HG03045 (cell line): ENCODE results near the gene TECPR1.

Source experiments
- ATAC-seq: cut with Tn5 transposase; IDR thresholded peaks from one replicate; pipeline ENCODE4 v1.9.1; 2021; ENCODE audit warnings: mild to moderate bottlenecking, moderate library complexity; ENCODE audit not compliant: unreplicated experiment

The TECPR1 gene

DNA sequence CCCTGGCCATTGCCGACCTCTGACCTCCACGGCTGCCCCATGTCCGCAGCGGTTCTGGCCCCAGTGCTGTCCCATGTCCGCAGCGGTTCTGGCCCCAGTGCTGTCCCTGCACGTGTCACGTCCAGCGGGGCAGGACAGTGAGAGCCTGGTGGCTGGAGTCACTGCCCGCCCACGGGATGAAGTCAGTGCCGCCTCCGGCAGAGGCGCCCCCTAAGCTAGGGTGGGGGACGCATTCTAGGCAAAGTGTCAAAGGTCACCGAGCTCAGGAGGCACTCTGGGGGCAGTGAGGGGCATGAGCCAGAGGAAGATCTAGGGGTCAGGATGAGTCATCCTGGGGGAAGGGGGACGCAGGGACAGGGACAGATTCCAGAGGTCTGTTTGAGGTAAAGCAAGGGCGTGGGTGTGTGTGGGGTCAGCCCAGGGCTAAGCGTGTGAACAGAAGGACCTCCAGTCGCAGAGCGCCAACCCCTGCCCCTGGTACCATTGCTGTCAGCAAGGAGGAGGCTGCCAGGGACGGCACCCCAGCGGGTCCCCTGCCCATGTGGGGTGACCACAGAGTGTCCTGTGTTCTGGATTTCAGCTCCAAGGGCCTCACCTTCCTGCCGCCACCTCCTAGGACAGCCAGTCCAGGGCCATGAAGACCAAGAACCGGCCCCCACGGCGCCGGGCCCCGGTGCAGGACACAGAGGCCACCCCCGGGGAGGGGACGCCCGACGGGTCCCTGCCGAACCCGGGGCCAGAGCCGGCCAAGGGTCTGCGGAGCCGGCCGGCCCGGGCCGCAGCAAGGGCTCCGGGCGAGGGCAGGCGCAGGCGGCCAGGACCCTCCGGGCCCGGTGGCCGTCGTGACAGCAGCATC is 40.1 kb downstream of the TECPR1 start:
- peak; percentile 8 for ATAC-seq

DNA sequence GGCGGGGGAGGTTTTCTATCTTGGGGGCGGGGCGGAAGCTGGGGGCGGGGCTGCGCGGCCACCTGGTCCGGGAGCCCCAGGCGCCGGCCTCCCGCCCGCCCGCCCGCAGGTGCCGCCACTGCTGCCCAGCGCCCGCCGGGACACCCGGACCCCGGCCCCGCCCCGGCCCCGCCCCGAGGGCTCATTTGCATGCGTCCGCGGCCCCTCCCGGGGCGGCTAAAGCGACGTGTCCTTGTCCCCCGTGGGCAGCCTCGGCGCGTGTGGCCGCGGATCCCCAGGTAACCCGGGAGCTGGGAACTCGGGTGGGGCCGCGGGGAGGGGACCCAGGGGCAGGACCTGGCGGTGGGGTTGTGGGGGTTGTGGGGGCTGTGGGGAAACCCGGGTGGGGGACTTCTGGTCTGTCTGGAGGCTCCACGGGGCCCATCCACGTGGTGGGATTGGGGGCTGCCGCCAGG is 40.8 kb downstream of the TECPR1 start, which contains the start of gene BHLHA15:
Gene BHLHA15, plus strand, starts transcription at position 219 of the 455 bp plus-strand sequence. CDS start 871 bp downstream, outside the sequence.
- peak; percentile 41 for ATAC-seq

DNA sequence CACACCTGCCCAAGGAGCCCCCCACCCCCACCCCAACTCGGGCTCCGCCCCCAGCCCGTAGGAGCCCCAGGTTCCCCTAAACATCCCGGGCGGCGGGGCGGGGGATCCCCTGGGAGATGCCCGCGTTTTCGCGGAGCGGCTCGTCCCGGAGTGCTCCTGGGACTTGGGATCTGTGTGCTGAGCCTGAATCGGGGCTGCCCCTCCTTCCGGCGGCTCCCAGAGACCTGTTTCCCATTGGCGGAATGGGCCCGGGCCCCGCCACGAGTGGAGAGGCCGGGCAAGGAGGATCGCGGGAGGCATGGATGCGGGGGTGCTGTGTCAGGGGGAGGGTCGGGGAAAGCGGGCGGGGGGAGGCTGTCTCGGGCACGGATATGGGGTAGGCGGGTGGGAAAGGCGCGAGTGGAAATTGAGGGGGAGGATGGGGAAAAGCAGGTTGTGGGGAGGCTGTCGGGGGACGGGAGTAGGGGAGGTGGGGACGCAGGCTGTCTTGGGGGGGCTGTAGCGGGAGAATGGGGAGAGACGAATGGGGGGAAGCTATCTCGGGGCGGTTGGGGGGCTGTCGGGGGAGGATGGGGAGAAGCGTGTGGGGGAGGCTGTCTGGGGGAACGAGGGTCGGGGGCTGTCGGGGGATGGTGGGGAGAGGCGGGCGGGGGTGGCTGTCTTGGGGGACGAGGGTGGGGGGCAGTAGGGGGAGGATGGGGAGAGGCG is 41.4 kb downstream of the TECPR1 start:
- ATAC-seq: no peak

DNA sequence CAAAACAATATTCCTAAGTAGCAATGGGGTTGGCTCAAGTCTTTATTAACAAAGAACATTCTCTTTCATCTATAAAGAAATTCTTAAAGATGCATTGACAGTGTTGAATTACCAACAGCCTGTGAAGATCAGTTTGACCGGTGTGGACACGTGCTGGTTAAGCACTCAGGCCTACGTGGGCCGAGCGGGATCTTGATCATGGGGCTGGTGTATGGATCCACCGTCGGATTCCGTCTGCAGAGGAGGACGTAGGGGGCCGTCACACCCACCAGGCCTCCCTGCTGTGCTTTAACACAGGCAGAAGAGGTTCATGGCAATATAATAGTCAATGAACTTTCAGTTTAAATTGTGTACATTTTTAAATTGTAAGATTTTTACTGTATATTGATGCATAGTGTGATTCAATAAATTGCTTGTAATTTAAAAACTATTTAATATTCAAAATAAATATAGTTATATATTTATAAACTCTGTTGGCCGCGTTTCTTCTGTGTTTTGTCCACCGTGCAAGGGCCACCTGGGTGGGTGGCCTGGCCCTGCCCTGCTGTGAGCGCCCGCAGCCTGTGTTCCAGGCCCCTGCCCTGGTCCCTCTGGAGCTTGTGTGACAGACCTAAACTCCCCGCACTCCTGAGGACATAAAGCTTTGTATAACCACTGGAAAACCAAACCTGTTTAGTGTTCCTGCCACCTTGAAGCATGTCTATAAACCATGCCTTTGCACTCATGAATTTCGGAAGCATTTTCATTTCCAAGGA is 42.7 kb downstream of the TECPR1 start:
- no peak for ATAC-seq

DNA sequence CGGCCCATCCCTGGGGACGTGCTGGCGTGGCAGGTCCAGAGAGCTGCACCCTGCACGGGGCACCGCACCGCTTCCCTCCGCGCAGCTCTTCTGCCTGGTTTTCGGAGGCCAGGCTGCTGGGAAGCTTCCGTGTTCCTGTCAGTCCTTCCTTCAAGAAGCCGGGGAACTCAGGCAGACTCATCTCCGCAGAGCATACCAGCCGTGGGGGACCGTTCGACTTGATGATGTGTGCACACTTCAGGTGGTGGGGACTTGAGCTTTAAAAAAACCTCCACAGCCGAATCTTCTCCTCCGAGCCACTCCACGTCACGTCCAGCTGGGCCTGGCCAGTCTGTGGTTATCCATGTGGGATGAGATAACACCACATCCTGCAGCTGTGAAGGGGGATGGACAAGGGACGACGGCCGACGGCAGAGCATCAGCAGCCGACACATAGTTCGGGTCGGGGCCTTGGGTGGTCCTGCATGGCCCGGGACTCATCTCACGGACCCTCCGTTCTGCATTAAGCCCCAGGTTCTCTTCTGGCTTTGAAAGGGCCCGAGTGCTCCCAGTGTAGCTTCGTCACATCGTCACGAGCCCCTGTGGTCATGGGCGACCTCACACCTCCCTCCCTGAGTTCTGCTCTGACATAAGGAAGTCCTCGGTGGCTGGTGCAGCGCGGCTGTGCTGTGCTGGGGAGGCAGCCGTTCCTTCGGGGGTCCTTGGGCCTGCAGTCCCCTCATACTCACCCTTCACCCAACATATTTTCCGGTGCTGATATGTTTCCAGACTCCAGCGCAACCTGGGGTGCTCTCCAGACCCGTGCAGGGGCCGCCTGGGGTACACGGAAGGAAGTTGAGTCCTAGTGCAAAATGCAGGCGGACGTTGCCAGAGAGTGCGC is 45.3 kb downstream of the TECPR1 start:
- ATAC-seq: no peak

GRCh38 chr7:98205162-98205845 is 46.7 kb downstream of the TECPR1 start:
- no peak for ATAC-seq

DNA sequence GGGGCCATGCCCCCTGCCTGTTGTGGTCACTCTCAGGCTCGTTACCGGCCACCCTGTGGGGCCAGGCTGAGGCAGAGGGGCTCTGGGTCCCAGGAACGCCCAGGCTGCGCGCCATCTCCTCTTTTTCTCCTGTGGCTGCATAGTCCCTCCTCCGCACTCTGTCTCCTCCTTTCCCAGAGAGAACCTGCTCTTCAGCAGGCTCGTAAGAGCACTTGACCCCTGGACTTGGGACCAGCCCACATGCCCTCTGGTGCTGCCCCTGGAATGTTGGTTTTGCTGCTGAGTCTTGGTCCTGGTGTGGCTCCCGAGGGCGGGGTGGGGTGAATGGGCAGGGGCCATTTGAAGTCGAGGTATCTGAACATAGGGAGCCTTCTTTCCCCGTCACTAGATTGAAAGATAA is 47.4 kb downstream of the TECPR1 start:
- ATAC-seq: no peak

- no peak for ATAC-seq
Measured at GRCh38 chr7:98203964-98204605, 47.9 kb downstream of the TECPR1 start.

DNA sequence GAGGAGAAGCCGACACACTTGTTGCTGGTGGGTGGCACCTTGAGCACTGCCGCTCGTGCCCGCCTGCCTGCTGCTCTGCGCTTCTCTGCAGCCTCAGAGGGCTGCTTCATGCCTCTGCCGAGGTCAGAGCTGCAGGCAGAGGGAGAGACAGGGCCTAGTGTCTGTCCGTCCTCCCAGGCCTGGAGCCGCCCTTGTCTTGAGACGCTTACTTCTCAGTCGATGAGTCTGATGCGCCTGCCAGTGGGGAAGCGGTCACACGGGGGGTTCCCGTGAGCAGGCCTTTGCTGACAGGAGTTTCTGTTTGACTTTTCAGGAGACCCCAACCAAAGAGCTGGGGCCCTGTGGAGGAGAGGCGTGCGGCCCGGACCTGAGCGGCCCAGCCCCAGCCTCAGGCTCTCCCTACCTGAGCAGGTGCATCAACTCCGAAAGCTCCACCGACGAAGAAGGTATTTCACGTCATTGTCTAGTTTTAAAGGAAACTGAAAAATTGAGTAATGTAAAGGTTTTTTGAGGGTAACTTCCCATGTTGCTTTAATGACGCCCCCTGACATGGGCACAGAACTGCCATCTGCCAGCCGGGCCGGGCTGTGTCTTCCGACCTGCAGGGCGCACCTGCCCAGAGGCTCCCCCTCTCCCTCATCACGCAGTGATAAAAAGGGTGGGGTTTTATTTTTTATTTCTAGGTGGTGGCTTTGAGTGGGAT is 48.6 kb downstream of the TECPR1 start:
- peak; percentile 42 for ATAC-seq

DNA sequence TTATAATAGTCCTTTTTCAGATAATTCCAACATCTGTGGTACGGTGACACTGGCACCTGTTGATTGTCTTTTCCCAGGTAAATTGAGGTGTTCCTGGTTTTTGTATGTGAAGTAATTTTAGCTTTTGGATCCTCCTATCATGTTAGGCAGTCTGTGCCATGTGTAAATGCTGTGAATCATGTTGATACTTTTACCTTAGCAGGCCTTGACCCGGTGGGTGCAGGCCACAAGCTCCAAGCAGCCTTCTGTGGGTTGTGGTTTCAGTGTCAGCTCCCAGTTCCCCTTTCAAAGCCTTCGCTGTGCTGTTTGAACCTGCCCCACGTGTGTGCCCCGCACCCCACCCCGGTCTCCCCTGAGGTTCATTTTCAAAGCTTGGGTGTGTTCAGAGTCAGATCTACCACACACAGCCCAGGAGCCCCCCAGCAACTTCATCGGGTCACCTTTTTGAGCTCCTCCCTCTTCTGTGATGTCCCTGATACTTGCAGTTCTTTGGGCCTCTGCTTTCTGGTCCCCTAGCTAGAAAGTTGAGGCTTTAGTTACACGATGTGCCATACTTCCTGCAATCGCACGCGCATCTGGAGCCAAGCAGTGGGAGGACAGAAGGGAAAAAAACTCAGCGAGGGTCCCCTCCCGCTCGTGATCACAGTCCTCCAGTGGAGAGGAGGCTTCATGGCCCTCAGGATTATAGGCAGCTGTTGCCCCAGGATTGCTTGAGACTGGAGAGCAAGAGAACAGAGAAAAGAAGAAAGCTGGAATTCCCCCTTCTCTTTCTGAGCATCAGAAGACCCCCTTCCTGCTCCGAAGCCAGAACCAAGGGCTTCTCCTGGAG is 49.5 kb downstream of the TECPR1 start:
- peak; percentile 92 for ATAC-seq

- peak; percentile 32 for ATAC-seq
Measured at GRCh38 chr7:98200364-98200763, 51.7 kb downstream of the TECPR1 start.

- ATAC-seq: no peak
Measured at GRCh38 chr7:98199131-98199530, 52.9 kb downstream of the TECPR1 start.

DNA sequence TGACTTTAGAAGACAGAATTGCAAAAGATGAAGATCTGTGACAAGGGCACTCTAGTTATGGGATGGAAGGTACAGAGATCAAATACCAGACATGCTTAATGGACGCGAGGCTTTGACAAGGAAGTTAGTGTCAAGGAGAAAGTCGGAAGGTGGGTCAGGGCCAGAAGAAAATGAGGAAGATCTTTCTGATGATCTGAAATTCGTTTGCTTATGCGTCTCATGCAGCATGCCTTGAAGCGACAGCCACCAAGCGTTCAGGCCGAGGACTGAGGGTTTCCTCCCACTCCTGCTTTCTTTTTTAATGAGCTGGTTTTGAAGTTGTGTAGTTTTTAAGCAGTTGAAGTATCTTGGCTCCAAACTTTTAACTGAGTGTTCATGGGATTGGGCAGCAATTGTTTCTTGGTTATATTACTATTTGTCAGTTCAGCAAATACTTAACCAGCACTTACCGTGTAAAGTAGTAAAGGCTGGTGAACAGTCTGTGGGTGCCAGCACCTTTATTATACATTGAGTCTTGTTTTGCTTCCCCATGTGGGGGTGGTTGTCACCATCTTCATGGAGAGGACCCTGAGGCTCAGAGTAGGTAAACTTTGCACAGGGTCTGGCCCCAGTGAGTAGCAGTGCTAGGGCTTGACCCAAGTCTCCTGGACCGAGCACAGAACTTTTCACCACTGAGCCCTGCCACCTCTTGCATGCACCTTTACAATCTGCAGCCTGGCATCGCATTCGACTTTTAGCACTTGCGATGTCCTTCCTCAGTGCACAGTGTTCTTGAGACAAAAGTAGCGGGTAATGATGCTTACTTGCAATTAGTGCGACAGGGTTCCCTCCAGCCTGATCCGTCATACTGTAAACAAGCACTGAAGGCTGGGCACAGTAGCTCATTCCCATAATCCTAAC is 55.1 kb downstream of the TECPR1 start:
- ATAC-seq: no peak

DNA sequence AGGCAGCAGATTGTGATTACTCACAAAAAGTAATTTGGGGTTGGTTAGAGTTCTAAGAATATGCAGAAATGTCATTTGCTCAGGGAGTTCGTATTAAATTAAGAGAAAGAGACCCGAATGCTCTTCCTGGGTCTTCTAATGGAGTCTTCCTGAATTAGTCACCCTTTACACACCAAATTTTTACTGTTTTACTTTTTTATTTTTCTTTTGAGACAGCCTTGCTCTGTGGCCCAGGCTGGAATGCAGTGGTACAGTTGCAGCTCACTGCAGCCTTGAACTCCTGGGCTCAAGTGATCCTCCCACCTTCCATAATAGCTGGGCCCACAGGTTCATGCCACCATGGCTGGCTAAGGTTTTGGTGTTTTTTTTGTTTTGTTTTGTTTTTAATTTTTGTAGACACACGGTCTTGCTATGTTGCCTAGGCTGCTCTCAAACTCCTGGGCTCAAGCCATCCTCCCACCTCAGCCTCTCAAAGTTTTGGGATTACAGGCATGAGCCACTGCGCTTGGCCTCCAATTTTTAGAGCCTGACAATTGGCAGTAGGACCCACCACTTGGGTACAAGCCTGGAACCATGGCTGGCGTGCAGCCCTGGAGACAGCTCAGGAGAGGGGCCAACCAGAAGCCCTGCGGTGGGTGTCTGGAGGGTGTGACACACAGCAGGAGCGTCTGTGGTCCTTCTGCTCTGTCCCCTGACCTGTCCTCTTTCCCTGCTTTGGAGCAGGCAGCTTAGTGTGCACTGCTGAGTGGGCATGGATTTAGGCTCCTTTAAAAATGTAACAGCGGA is 57.2 kb downstream of the TECPR1 start:
- ATAC-seq: no peak

DNA sequence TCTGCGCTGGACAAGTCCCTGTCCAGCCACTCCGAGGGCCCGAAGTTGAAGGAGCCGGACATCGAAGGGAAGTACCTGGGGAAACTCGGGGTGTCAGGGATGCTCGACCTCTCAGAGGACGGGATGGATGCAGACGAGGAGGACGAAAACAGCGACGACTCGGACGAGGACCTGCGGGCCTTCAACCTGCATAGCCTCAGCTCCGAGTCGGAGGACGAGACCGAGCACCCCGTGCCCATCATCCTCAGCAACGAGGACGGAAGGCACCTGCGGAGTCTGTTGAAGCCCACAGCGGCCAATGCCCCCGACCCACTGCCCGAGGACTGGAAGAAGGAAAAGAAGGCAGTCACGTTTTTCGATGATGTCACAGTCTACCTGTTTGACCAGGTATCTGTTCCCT is 57.8 kb downstream of the TECPR1 start:
- ATAC-seq: no peak
